GM20000 (cell line): ENCODE results near the gene GPC6.

Experiments
- DNase-seq: peaks from one replicate; pipeline ENCODE4 v3.0.0; 2012; ENCODE audit warnings: low spot score
- TF ChIP-seq, protein P1 (sequence below): IDR thresholded peaks from 2 replicates; pipeline ENCODE4 v1.5.1; 2012; ENCODE audit warnings: mild to moderate bottlenecking, control low read depth; ENCODE audit errors: extremely low read depth, missing control alignments

GPC6 gene

GRCh38 chr13:94114166-94114565 lies 887.6 kb downstream of the GPC6 start:
- TF ChIP-seq, protein P1, sequence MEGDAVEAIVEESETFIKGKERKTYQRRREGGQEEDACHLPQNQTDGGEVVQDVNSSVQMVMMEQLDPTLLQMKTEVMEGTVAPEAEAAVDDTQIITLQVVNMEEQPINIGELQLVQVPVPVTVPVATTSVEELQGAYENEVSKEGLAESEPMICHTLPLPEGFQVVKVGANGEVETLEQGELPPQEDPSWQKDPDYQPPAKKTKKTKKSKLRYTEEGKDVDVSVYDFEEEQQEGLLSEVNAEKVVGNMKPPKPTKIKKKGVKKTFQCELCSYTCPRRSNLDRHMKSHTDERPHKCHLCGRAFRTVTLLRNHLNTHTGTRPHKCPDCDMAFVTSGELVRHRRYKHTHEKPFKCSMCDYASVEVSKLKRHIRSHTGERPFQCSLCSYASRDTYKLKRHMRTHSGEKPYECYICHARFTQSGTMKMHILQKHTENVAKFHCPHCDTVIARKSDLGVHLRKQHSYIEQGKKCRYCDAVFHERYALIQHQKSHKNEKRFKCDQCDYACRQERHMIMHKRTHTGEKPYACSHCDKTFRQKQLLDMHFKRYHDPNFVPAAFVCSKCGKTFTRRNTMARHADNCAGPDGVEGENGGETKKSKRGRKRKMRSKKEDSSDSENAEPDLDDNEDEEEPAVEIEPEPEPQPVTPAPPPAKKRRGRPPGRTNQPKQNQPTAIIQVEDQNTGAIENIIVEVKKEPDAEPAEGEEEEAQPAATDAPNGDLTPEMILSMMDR = no peak

GRCh38 chr13:94115054-94115453 lies 888.4 kb downstream of the GPC6 start:
- no peak for DNase-seq
- TF ChIP-seq, protein P1 = no peak

More at GRCh38 chr13:94114166-94114565, 887.6 kb downstream of the GPC6 start:
- DNase-seq = no peak

DNA sequence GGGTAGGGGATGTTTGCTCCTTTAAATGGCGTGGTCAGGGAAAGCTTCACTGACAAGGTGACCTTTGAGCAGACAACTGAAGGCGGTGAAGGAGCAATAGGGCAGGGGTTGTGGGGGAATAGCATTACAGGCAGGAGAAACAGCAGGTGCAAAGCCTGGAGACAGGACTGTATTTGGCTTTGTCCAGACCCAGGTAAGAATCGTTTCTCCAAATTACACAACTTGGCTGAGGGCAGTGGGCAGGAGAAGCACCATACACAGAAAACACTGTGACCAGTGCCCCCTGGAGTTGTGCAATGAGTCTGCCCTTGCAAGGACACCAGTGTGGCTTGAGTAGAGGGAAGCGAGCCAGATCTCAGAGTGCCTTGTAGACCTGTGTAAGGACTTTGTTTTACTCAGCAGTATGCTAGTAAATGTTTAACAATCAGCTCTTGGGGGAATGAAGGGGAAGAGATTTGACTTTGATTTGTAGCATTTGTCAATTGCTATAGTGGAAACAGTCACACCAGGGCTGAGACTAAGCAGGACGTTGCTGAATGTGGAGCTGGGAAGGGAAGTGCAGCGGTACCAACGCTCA lies 892.8 kb downstream of the GPC6 start:
- no peak for DNase-seq
- TF ChIP-seq, protein P1 = no peak

DNA sequence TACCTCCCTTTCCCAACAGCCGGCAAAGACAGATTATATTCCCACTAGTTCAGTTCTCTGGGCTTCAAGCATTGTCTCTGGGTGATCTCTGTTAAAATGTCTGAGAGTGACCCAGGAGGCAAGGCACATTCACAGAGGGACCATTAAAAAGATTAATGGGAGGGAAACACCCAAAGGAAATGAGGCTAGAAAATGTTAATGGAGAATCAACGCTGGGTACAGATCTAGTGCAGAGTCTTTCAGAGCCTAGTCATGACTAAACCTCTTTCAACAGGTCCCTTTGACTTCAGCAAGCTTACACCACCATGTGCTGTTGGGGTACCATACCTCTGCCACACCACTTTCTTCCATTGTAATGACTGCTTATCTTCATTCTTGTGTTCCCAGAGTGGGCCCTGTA lies 894.3 kb downstream of the GPC6 start:
- TF ChIP-seq, protein P1 = no peak
- DNase-seq = no peak

DNA sequence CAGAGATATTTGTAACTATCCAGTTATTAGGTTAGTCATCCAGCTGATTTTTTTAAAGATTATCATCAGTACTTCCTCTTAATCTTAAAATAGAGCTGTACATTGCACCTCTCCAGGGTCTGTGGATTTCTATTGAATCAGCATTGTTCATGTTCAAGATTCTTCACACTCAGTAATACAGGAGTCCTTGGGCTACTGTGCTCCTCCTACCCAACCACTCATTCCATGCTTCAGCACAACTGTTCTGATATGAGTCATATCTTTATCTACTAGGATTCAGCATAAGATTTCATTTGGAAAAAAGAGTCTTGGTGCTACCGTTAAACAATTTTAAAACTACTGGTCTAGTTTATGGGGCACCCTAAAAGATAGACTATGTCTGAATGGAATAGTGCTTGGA lies 895.1 kb downstream of the GPC6 start:
- DNase-seq = no peak
- TF ChIP-seq, protein P1 = no peak

DNA sequence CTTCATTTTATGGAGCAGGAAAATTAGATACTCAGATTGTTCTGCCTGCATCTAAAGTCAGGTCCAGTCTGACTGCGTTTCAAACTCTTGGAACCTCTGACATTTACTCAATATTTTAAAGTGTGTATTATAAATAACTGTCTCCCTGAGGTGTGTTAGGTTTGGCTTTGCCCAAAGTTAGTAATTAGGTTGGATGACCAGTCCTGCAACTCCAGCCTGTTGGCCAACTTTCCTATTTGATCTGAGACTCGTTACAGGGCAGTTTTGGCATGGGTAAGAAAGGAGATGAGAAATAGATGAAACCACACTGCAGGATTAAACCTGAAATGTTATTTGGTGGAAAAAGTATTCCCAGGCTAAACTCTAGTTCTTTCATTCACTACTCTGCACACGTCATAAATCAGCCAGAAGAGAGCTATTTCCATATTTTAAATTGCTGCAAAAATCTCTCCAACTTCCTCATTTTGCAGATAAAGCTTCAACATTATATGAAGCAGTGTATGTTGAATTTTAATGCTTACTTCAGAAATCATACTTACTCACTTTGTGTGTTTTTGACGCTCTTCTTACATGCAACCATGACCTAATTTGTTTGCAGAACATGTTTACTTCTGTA lies 895.8 kb downstream of the GPC6 start:
- DNase-seq = no peak
- TF ChIP-seq, protein P1 = no peak

GRCh38 chr13:94123557-94123956 lies 897.0 kb downstream of the GPC6 start:
- TF ChIP-seq, protein P1 = no peak
- DNase-seq = no peak
